K562 (cell line): ENCODE measurements around the gene SLBP. TPM values are rescaled to one million over a fixed set of nuclear protein-coding genes. Genes with fewer than 3 reads are reported as not detected.

Source experiments
- ATAC-seq: fragments of 200-7000 bp; cut with Tn5 transposase; 3 replicates; pipeline ENCODE4 v1.9.1; 2020; ENCODE audit warnings: moderate library complexity
- BruUV-seq: library from RNA; stranded (reverse); fragments of 400-500 nt; replicated peaks from 2 replicates; lab custom pipeline; 2021; lab: Mats Ljungman, UMichigan
- CTCF ChIA-PET: fragments of 300-600 bp; formaldehyde crosslinking; extraction: SDS; loops from one replicate; lab custom pipeline; 2021; ENCODE audit warnings: low intra/inter-chr PET ratio; lab: Yijun Ruan, JAX
- POLR2A ChIA-PET: fragments of 300-600, 350-650 bp; sonication (Branson Sonifier 250); formaldehyde crosslinking; extraction: SDS; loops from one replicate; lab custom pipeline; 2021; ENCODE audit warnings: antibody characterized with exemption, inconsistent platforms; lab: Yijun Ruan, JAX
- DNase-seq, 4 experiments: peaks; one replicate each; pipeline versions ENCODE4 v3.0.0 to v3.0.0-alpha.2; 2011 to 2018; ENCODE audit warnings: low spot score in 3 of 4, mixed read lengths in 3 of 4; ENCODE audit errors: extremely low read depth in 1 of 4
- FAIRE-seq: peaks from 2 replicates; lab custom pipeline; 2011; peaks lifted over from hg19 to GRCh38; lab: Jason Lieb, UNC
- H2AFZ ChIP-seq: 2 replicates; pipeline ENCODE4 v1.6.0; 2011; ENCODE audit warnings: low read depth, low read length, control low read depth, inconsistent platforms
- H3K27ac ChIP-seq: fragments of 200-600 bp; 3 replicates; pipeline ENCODE4 v1.8.0; 2011; ENCODE audit warnings: low read depth, mild to moderate bottlenecking, control low read depth, inconsistent platforms, low read length, moderate library complexity, mixed read lengths; ENCODE audit errors: extremely low read depth
- H3K27me3 ChIP-seq, 2 experiments: fragments of 300-600 bp in 1 of 2; 2 replicates in 1 of 2; 3 replicates in 1 of 2; pipeline versions ENCODE4 v1.6.0 to v1.8.0; 2011; ENCODE audit warnings: inconsistent platforms in 2 of 2, low read length in 2 of 2, mild to moderate bottlenecking in 1 of 2, mixed read lengths in 1 of 2, moderate library complexity in 1 of 2; ENCODE audit not compliant: control insufficient read depth in 2 of 2, insufficient read depth in 2 of 2
- H3K36me3 ChIP-seq: fragments of 300-600 bp; 3 replicates; pipeline ENCODE4 v1.8.0; 2011; ENCODE audit warnings: mild to moderate bottlenecking, low read length, inconsistent platforms; ENCODE audit not compliant: control insufficient read depth, insufficient read depth
- H3K4me1 ChIP-seq, 2 experiments: fragments of 200-600 bp in 1 of 2; replicated peaks in 1 of 2; 2 replicates in 1 of 2; 3 replicates in 1 of 2; pipeline versions ENCODE4 v1.5.1 to v1.8.0; 2011; ENCODE audit warnings: inconsistent platforms in 2 of 2, low read length in 2 of 2, mild to moderate bottlenecking in 1 of 2, mixed read lengths in 1 of 2, moderate library complexity in 1 of 2; ENCODE audit not compliant: control insufficient read depth in 2 of 2, insufficient read depth in 2 of 2
- H3K4me2 ChIP-seq: 2 replicates; pipeline ENCODE4 v1.6.1; 2011; ENCODE audit warnings: low read length, control low read depth, inconsistent platforms, mixed read lengths; ENCODE audit not compliant: insufficient read depth
- H3K4me3 ChIP-seq: fragments of 200-600 bp; sonication (generic), shearing (Covaris generic); 2 replicates; pipeline ENCODE4 v1.5.1; 2016; ENCODE audit warnings: control low read depth, inconsistent platforms
- H3K79me2 ChIP-seq: fragments of 200-600 bp; 3 replicates; pipeline ENCODE4 v1.8.0; 2011; ENCODE audit warnings: low read length, inconsistent platforms; ENCODE audit not compliant: control insufficient read depth, insufficient read depth
- H3K9ac ChIP-seq, 2 experiments: 2 replicates each; pipeline versions ENCODE4 v1.6.0 to v1.6.1; 2011; ENCODE audit warnings: low read depth in 2 of 2, low read length in 2 of 2, control low read depth in 1 of 2, inconsistent platforms in 1 of 2, mild to moderate bottlenecking in 1 of 2, mixed read lengths in 1 of 2; ENCODE audit not compliant: insufficient read depth in 1 of 2
- H3K9me1 ChIP-seq: one replicate; pipeline ENCODE4 v1.6.0; 2011; ENCODE audit warnings: inconsistent platforms, mild to moderate bottlenecking, low read length, moderate library complexity; ENCODE audit not compliant: control insufficient read depth, insufficient read depth
- H3K9me3 ChIP-seq: replicated peaks from 2 replicates; pipeline ENCODE4 v1.5.1; 2011; ENCODE audit warnings: low read depth, low read length, inconsistent platforms; ENCODE audit not compliant: control insufficient read depth, insufficient read depth
- H4K20me1 ChIP-seq: replicated peaks from 2 replicates; pipeline ENCODE4 v1.6.1; 2011; ENCODE audit warnings: low read length, inconsistent platforms, mixed read lengths; ENCODE audit not compliant: control insufficient read depth, insufficient read depth
- ARNT ChIP-seq, 2 experiments: fragments of 450-650 bp; IDR thresholded peaks; 2 replicates each; pipeline ENCODE4 v1.6.1; 2016; ENCODE audit warnings: mild to moderate bottlenecking in 1 of 2
- BRD9 ChIP-seq: fragments of 450-650 bp; IDR thresholded peaks from 2 replicates; pipeline ENCODE4 v1.6.1; 2018; ENCODE audit warnings: low read depth; ENCODE audit not compliant: partially characterized antibody
- CREBBP ChIP-seq: IDR thresholded peaks from one replicate; pipeline ENCODE4 v1.6.1; 2012; ENCODE audit warnings: low read depth, mild to moderate bottlenecking, control low read depth, inconsistent platforms, low read length
- HINFP ChIP-seq: fragments of 450-650 bp; conservative IDR thresholded peaks from 2 replicates; pipeline ENCODE4 v1.6.1; 2016; ENCODE audit warnings: missing genetic modification characterization, low read depth, mild to moderate bottlenecking, control low read depth, missing compliant biosample characterization
- NFE2 ChIP-seq: IDR thresholded peaks from 2 replicates; pipeline ENCODE4 v1.6.1; 2014; ENCODE audit warnings: antibody characterized with exemption, low read depth
- SREBF2 ChIP-seq: sonication (generic); formaldehyde crosslinking; IDR thresholded peaks from 2 replicates; pipeline ENCODE4 v1.4.0; 2020; ENCODE audit warnings: mild to moderate bottlenecking, missing genetic modification reagents
- ZNF592 ChIP-seq: fragments of 450-650 bp; IDR thresholded peaks from 2 replicates; pipeline ENCODE4 v1.6.1; 2017; ENCODE audit warnings: antibody characterized with exemption, mild to moderate bottlenecking
- WGBS: fragments of 100-300 bp; shearing (Covaris generic); methylation state at CpG from one replicate; pipeline ENCODE4 v1.1.6; 2016; ENCODE audit warnings: low coverage, mixed read lengths; ENCODE audit not compliant: insufficient coverage; ENCODE audit errors: missing lambda C conversion rate; 5-methylcytosine and 5-hydroxymethylcytosine counted together
- in situ Hi-C: fragments of 300-500 bp; cut with MboI; formaldehyde crosslinking; loops from 4 replicates; pipeline ENCODE4 v1.15.0; 2018; ENCODE audit warnings: inconsistent platforms, mixed read lengths
- intact Hi-C: fragments of 100-400 bp; cut with micrococcal nuclease; formaldehyde crosslinking; loops from 2 replicates; pipeline ENCODE4 v1.14.2; 2022
- polyA plus RNA-seq, 8 experiments: library from polyadenylated mRNA; depleted of rRNA in 4 of 8; stranded (reverse) in 5 of 8; unstranded in 3 of 8; fragments of >200 nt; fragmentation: Nextera tagmentation in 2 of 8; fragmentation: Illumina TruSeq in 1 of 8; extraction: Ambion mirVana in 2 of 8; extraction: Trizol in 1 of 8; gene quantifications; 2 replicates each; pipeline versions ENCODE4 v1.2.1 to v1.2.3, GENCODE V29; 2011 to 2014; ENCODE audit warnings: inconsistent platforms in 1 of 8, missing spikeins in 1 of 8
- total RNA-seq, 7 experiments: library from RNA; depleted of rRNA in 6 of 7; stranded (reverse); fragments of >200 nt in 6 of 7; fragmentation: Illumina TruSeq in 2 of 7; extraction: Trizol in 2 of 7; gene quantifications; 2 replicates each; pipeline versions ENCODE4 v1.2.1 to v1.2.3, GENCODE V29; 2011 to 2021; ENCODE audit warnings: low replicate concordance in 1 of 7
- TF ChIP-seq, protein P1 (sequence below): sonication (generic); formaldehyde crosslinking; IDR thresholded peaks from 2 replicates; pipeline ENCODE4 v1.9.0; 2022; ENCODE audit warnings: mild to moderate bottlenecking, missing genetic modification reagents

Gene SLBP
- total and polyA plus RNA-seq, 9 of the 15 experiments (the other 6 are each of a cell fraction or from before 2014, with no cell fraction given), result 49.4 to 221 (median 162) TPM

GRCh38 chr4:1754336-1754735, 42.2 kb upstream of the SLBP start:
- peak overlapping the region; percentile 64 for H2AFZ ChIP-seq
- in situ Hi-C loops, result no loop called here
- CTCF ChIA-PET, result no interaction called here
- H3K4me2 ChIP-seq, result no peak overlapping the region
- intact Hi-C loops, result no loop called here
- BruUV-seq, result no TSS peak
- peaks cover 5% of the 10 kb centered on the region for H3K9me1 ChIP-seq
- DNase-seq, result no peak
- no peak for TF ChIP-seq SREBF2 (CRISPR knock-in tag)
- TF ChIP-seq, protein P1, sequence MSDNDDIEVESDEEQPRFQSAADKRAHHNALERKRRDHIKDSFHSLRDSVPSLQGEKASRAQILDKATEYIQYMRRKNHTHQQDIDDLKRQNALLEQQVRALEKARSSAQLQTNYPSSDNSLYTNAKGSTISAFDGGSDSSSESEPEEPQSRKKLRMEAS (CRISPR knock-in tag), result peak; percentile 15; the same call in 1 of the 2 replicates
- TF ChIP-seq NFE2, result no peak
- 0 out of 2 replicates have a peak, but pooled peaks have one; percentile 11 for TF ChIP-seq ZNF592
- no peak for TF ChIP-seq BRD9
- TF ChIP-seq HINFP (tag), result no peak
- TF ChIP-seq ARNT (IDR thresholded peaks at IDR 0.05), result no peak
- no peak for TF ChIP-seq CREBBP
- TF ChIP-seq, all 486 proteins: peak for 2
- ATAC-seq (peak; percentile 4; the same call in 2 of the 3 replicates), FAIRE-seq (no peak)
- 33% methylated on average over 4 of the region's 5 CpGs for WGBS
- Histone ChIP-seq H3K9ac (peak overlapping the region in 1 of 2 experiments; percentile 82; a peak in 3 of 4 replicates), H3K36me3 (no peaks in the 10 kb centered on the region), H3K79me2 (no peaks in the 10 kb centered on the region), H3K4me1 (peaks cover 23 to 98% of the 10 kb centered on the region in 2 experiments), H3K9me3 (no peaks in the 10 kb centered on the region), H4K20me1 (no peaks in the 10 kb centered on the region), H3K27me3 (no peaks in the 10 kb centered on the region), H3K27ac (no peak overlapping the region), H3K4me3 (no peak overlapping the region)
- POLR2A ChIA-PET, result interaction anchor here (0.6 to 1.1 kb wide), 3 partner anchors 9 to 259 kb away, joined by 3 to 5 read pairs (median 4); no protein-coding TSS in a partner anchor
